Heart left ventricle (tissue), 13 donors: ENCODE measurements around the gene HECTD2.

Source experiments
- POLR2A ChIP-seq, 2 donors: fragments of 450-650 bp; IDR thresholded peaks; one replicate each; pipeline ENCODE4 v1.6.1; 2017; ENCODE audit warnings: antibody characterized with exemption in 2 of 2, mild to moderate bottlenecking in 2 of 2, moderate library complexity in 2 of 2
- TF ChIP-seq, protein P1 (sequence below), 12 donors: fragments of 200-600 bp; sonication (generic) in 4 of 12; IDR thresholded peaks; one replicate each; pipeline versions ENCODE4 v1.5.0 to v1.8.0; 2018 to 2022; ENCODE audit warnings: antibody characterized with exemption in 12 of 12, mild to moderate bottlenecking in 5 of 12
- donor health status: ischemic (EF 13 %, LVEDD 7.1; RV severe dilation, severe dysfunction).
- donor health status: DM: no; HTN: yes; CAD: no.
- donor health status: DM: no; HTN: no; CAD: no.
- donor health status: ischemic (EF 25% LVEDD 6.9; RV normal size, moderate dysfunction).
- donor health status: ischemic (EF 25% LVEDD 5.7; RV mildly dilated, moderate dysfunction).
- donor health status: ischemic (EF 35%, LVEDD 5.7; RV mildly dilated, moderate dysfunction).
- donor health status: nonischemic (EF 11% LVEDD 7.7; RV severe dilation, severe dysfunction).
- donor health status: DM: yes; HTN: yes; CAD: no.
- donor health status: PGD.
- donor health status: ischemic (EF 29% LVEDD 5.4; RV normal size, mild dysfunction).
- donor health status: nonischemic (EF 23%, LVEDD 6.1; RV moderate dilation, normal function).

DNA sequence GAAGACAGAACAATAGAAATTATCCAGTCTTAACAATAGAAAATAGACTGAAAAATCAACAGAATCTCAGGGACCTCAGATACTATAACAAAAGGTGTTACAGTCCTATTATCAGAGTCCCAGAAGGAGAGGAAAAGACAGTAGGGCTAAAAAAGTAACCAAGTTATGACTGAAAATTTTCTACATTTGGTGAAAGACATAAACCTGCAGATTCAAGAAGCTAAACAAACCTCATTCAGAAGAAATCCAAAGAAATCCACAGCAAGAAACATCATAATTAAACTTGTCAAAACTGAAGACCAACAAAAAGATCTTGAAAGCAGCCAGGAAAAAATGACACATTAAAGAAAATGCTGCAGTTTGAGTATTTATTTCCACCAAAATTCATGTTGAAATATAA is 41.9 kb downstream of the HECTD2 start:
- TF ChIP-seq, protein P1, sequence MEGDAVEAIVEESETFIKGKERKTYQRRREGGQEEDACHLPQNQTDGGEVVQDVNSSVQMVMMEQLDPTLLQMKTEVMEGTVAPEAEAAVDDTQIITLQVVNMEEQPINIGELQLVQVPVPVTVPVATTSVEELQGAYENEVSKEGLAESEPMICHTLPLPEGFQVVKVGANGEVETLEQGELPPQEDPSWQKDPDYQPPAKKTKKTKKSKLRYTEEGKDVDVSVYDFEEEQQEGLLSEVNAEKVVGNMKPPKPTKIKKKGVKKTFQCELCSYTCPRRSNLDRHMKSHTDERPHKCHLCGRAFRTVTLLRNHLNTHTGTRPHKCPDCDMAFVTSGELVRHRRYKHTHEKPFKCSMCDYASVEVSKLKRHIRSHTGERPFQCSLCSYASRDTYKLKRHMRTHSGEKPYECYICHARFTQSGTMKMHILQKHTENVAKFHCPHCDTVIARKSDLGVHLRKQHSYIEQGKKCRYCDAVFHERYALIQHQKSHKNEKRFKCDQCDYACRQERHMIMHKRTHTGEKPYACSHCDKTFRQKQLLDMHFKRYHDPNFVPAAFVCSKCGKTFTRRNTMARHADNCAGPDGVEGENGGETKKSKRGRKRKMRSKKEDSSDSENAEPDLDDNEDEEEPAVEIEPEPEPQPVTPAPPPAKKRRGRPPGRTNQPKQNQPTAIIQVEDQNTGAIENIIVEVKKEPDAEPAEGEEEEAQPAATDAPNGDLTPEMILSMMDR (IDR thresholded peaks at IDR 0.05) = no peak
- TF ChIP-seq POLR2A (IDR thresholded peaks at IDR 0.05) = no peak
